ENCODE results near the gene SH3BGRL3. TPM values are rescaled to one million over a fixed set of nuclear protein-coding genes. Genes with fewer than 3 reads are reported as not detected.
"Not testable (repeated sequence)": the region's sequence is repeated elsewhere in the genome, so short reads cannot be mapped to it uniquely, and the experiment has no call there.

SH3BGRL3 gene
- total RNA-seq (43.3 TPM), polyA plus RNA-seq (261 TPM)
- long read RNA-seq, donor 1, transcript SH3BGRL3-201 (3 exons, 1,661 nt), result major isoform, 25 of 27 reads
- long read RNA-seq, donor 1, partial matches to known transcripts, result 0 of 27 reads
- long read RNA-seq, donor 1, other reads (novel, unspliced or antisense), result 0 of 27 reads
- long read RNA-seq, donor 2, transcript SH3BGRL3-201 (3 exons, 1,661 nt), result major isoform, 295 of 323 reads
- long read RNA-seq, donor 2, transcript SH3BGRL3-202 (2 exons, 768 nt), result minor isoform, 18 of 323 reads
- long read RNA-seq, donor 2, partial matches to known transcripts, result 10 of 323 reads
- long read RNA-seq, donor 2, other reads (novel, unspliced or antisense), result 0 of 323 reads
- long read RNA-seq, donor 3, transcript SH3BGRL3-201 (3 exons, 1,661 nt), result major isoform, 212 of 251 reads
- long read RNA-seq, donor 3, transcript SH3BGRL3-202 (2 exons, 768 nt), result minor isoform, 13 of 251 reads
- long read RNA-seq, donor 3, partial matches to known transcripts, result 17 of 251 reads
- long read RNA-seq, donor 3, other reads (novel, unspliced or antisense), result 9 of 251 reads
- long read RNA-seq, donor 4, transcript SH3BGRL3-202 (2 exons, 768 nt), result minor isoform, 8 of 148 reads
- long read RNA-seq, donor 4, transcript SH3BGRL3-201 (3 exons, 1,661 nt), result major isoform, 127 of 148 reads
- long read RNA-seq, donor 4, partial matches to known transcripts, result 13 of 148 reads
- long read RNA-seq, donor 4, other reads (novel, unspliced or antisense), result 0 of 148 reads
- long read RNA-seq, donor 5, transcript SH3BGRL3-202 (2 exons, 768 nt), result minor isoform, 15 of 323 reads
- long read RNA-seq, donor 5, transcript SH3BGRL3-201 (3 exons, 1,661 nt), result major isoform, 278 of 323 reads
- long read RNA-seq, donor 5, partial matches to known transcripts, result 24 of 323 reads
- long read RNA-seq, donor 5, other reads (novel, unspliced or antisense), result 6 of 323 reads
- long read RNA-seq, donor 6, transcript SH3BGRL3-201 (3 exons, 1,661 nt), result major isoform, 144 of 153 reads
- long read RNA-seq, donor 6, partial matches to known transcripts, result 5 of 153 reads
- long read RNA-seq, donor 6, other reads (novel, unspliced or antisense), result 0 of 153 reads
- long read RNA-seq, donor 7, transcript SH3BGRL3-201 (3 exons, 1,661 nt), result major isoform, 221 of 255 reads
- long read RNA-seq, donor 7, transcript SH3BGRL3-202 (2 exons, 768 nt), result minor isoform, 21 of 255 reads
- long read RNA-seq, donor 7, partial matches to known transcripts, result 13 of 255 reads
- long read RNA-seq, donor 7, other reads (novel, unspliced or antisense), result 0 of 255 reads
- long read RNA-seq, donor 8, transcript SH3BGRL3-202 (2 exons, 768 nt), result minor isoform, 5 of 114 reads
- long read RNA-seq, donor 8, transcript SH3BGRL3-201 (3 exons, 1,661 nt), result major isoform, 109 of 114 reads
- long read RNA-seq, donor 8, partial matches to known transcripts, result 0 of 114 reads
- long read RNA-seq, donor 8, other reads (novel, unspliced or antisense), result 0 of 114 reads
- long read RNA-seq, donor 9, transcript SH3BGRL3-202 (2 exons, 768 nt), result minor isoform, 7 of 167 reads
- long read RNA-seq, donor 9, transcript SH3BGRL3-201 (3 exons, 1,661 nt), result major isoform, 136 of 167 reads
- long read RNA-seq, donor 9, partial matches to known transcripts, result 24 of 167 reads
- long read RNA-seq, donor 9, other reads (novel, unspliced or antisense), result 0 of 167 reads
- long read RNA-seq, donor 10, transcript SH3BGRL3-202 (2 exons, 768 nt), result minor isoform, 10 of 216 reads
- long read RNA-seq, donor 10, transcript SH3BGRL3-201 (3 exons, 1,661 nt), result major isoform, 191 of 216 reads
- long read RNA-seq, donor 10, partial matches to known transcripts, result 15 of 216 reads
- long read RNA-seq, donor 10, other reads (novel, unspliced or antisense), result 0 of 216 reads

- Histone ChIP-seq H3K27ac (ENCODE audit: low read depth in 1 of 2, low read length in 1 of 2) (peak within 1 kb of the TSS; percentile 81 to 95), H3K4me3 (ENCODE audit: low read length in 2 of 2) (peak within 1 kb of the TSS; percentile 84 to 87), H3K27me3 (ENCODE audit: control insufficient read depth in 2 of 2, insufficient read depth in 1 of 2, low read length in 1 of 2) (no peaks in the 10 kb centered on the region), H3K9me3 (ENCODE audit: control insufficient read depth in 2 of 2, insufficient read depth in 1 of 2, low read length in 1 of 2) (peaks cover 0 to 3% of the 10 kb centered on the region in 2 donors), H3K36me3 (ENCODE audit: control insufficient read depth in 2 of 2, insufficient read depth in 2 of 2, low read length in 1 of 2) (peaks cover 41 to 70% of the 10 kb centered on the region in 2 donors), H3K4me1 (ENCODE audit: control insufficient read depth in 2 of 2, insufficient read depth in 2 of 2, low read length in 2 of 2) (peaks cover 41 to 91% of the 10 kb centered on the region in 2 donors)
- DNase-seq (ENCODE audit: low read depth in 6 of 9, low spot score in 9 of 9), result peak in 6 of 9 donors; percentile 65 to 91 (median 80)
- WGBS, result 1% methylated on average over 66 of the region's 66 CpGs
Measured at GRCh38 chr1:26279456-26280332, at the start of gene SH3BGRL3. Gene SH3BGRL3, plus strand, starts transcription at chr1:26280086. Its CDS starts 70 bp downstream, at chr1:26280156.

GRCh38 chr1:26230682-26231081 lies 49.2 kb upstream of the SH3BGRL3 start:
- H3K27ac ChIP-seq (ENCODE audit: low read depth in 1 of 2, low read length in 1 of 2); H3K36me3 ChIP-seq (ENCODE audit: control insufficient read depth in 2 of 2, insufficient read depth in 2 of 2, low read length in 1 of 2); H3K4me3 ChIP-seq (ENCODE audit: low read length in 2 of 2); DNase-seq (ENCODE audit: low read depth in 6 of 9, low spot score in 9 of 9); H3K9me3 ChIP-seq (ENCODE audit: control insufficient read depth in 2 of 2, insufficient read depth in 1 of 2, low read length in 1 of 2): not testable (repeated sequence)
- Histone ChIP-seq H3K27me3 (ENCODE audit: control insufficient read depth in 2 of 2, insufficient read depth in 1 of 2, low read length in 1 of 2) (peaks cover 4 to 17% of the 10 kb centered on the region in 2 donors), H3K4me1 (ENCODE audit: control insufficient read depth in 2 of 2, insufficient read depth in 2 of 2, low read length in 2 of 2) (peaks cover 5 to 17% of the 10 kb centered on the region in 2 donors)
- 92% methylated on average over 2 of the region's 2 CpGs for WGBS

GRCh38 chr1:26233903-26234643 lies 45.8 kb upstream of the SH3BGRL3 start, which contains the start of gene CEP85:
Gene CEP85, plus strand, starts transcription at chr1:26234200. Its CDS starts 5,584 bp downstream, at chr1:26239784.
- Histone ChIP-seq H3K4me3 (ENCODE audit: low read length in 2 of 2) (peak within 1 kb of the TSS; percentile 56 to 85), H3K9me3 (ENCODE audit: control insufficient read depth in 2 of 2, insufficient read depth in 1 of 2, low read length in 1 of 2) (peaks cover 0 to 5% of the 10 kb centered on the region in 2 donors), H3K27me3 (ENCODE audit: control insufficient read depth in 2 of 2, insufficient read depth in 1 of 2, low read length in 1 of 2) (no peaks in the 10 kb centered on the region), H3K4me1 (ENCODE audit: control insufficient read depth in 2 of 2, insufficient read depth in 2 of 2, low read length in 2 of 2) (peaks cover 9 to 18% of the 10 kb centered on the region in 2 donors), H3K27ac (ENCODE audit: low read depth in 1 of 2, low read length in 1 of 2) (peak within 1 kb of the TSS; percentile 81 to 95), H3K36me3 (ENCODE audit: control insufficient read depth in 2 of 2, insufficient read depth in 2 of 2, low read length in 1 of 2) (peaks cover 0 to 2% of the 10 kb centered on the region in 2 donors)
- under 1% methylated on average over 73 of the region's 73 CpGs for WGBS
- peak; percentile 95 to 99 (median 96) for DNase-seq (ENCODE audit: low read depth in 6 of 9, low spot score in 9 of 9)

GRCh38 chr1:26234644-26235370 lies 45.1 kb upstream of the SH3BGRL3 start:
- Histone ChIP-seq H3K27me3 (ENCODE audit: control insufficient read depth in 2 of 2, insufficient read depth in 1 of 2, low read length in 1 of 2) (no peaks in the 10 kb centered on the region), H3K27ac (ENCODE audit: low read depth in 1 of 2, low read length in 1 of 2) (peak overlapping the region; percentile 81 to 95), H3K36me3 (ENCODE audit: control insufficient read depth in 2 of 2, insufficient read depth in 2 of 2, low read length in 1 of 2) (peaks cover 0 to 5% of the 10 kb centered on the region in 2 donors), H3K4me3 (ENCODE audit: low read length in 2 of 2) (peak overlapping the region; percentile 56 to 85), H3K4me1 (ENCODE audit: control insufficient read depth in 2 of 2, insufficient read depth in 2 of 2, low read length in 2 of 2) (peaks cover 9 to 18% of the 10 kb centered on the region in 2 donors), H3K9me3 (ENCODE audit: control insufficient read depth in 2 of 2, insufficient read depth in 1 of 2, low read length in 1 of 2) (peaks cover 0 to 5% of the 10 kb centered on the region in 2 donors)
- WGBS, result 3% methylated on average over 30 of the region's 30 CpGs
- DNase-seq (ENCODE audit: low read depth in 6 of 9, low spot score in 9 of 9), result peak in 7 of 9 donors; percentile 13 to 59 (median 37)

DNA sequence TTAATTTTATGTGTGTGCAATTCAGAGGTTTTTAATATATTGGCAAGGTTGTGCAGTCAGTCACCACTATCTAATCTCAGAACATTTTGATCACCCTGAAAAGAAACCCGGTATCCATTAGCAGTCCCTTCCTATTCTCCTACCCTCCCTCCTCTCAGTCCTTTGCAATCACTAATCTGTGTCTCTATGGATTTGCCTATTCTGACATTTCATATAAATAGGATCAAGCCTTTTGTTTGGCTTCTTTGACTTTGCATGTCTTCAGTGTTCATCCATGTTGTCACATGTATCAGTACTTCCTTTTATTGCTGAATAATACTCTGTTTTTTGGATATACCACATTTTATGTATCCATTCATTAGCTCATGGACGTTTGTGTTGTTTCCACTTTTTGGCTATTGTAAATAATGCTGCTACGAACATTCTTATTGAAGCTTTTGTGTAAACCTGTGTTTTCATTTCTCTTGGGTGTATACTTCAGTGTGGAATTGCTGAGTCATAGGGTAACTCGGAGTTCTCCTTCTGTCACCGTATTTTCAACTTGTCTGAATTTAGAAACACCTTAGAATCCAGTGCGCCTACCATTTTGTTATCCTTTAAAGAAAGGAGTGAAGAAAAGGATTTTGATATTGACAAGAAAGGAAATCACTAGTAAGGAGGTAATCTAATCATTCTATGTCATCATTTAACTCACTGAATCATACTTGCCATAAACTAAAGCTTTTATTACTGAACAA lies 42.5 kb upstream of the SH3BGRL3 start:
- Histone ChIP-seq H3K36me3 (ENCODE audit: control insufficient read depth in 2 of 2, insufficient read depth in 2 of 2, low read length in 1 of 2) (peaks cover 4 to 14% of the 10 kb centered on the region in 2 donors), H3K9me3 (ENCODE audit: control insufficient read depth in 2 of 2, insufficient read depth in 1 of 2, low read length in 1 of 2) (peaks cover 0 to 5% of the 10 kb centered on the region in 2 donors), H3K4me3 (ENCODE audit: low read length in 2 of 2) (no peak overlapping the region), H3K27me3 (ENCODE audit: control insufficient read depth in 2 of 2, insufficient read depth in 1 of 2, low read length in 1 of 2) (no peaks in the 10 kb centered on the region), H3K4me1 (ENCODE audit: control insufficient read depth in 2 of 2, insufficient read depth in 2 of 2, low read length in 2 of 2) (peaks cover 9 to 18% of the 10 kb centered on the region in 2 donors), H3K27ac (ENCODE audit: low read depth in 1 of 2, low read length in 1 of 2) (no peak overlapping the region)
- WGBS, result 59% methylated on average over 6 of the region's 6 CpGs
- peak in 1 of 9 donors; percentile 39 for DNase-seq (ENCODE audit: low read depth in 6 of 9, low spot score in 9 of 9)

DNA sequence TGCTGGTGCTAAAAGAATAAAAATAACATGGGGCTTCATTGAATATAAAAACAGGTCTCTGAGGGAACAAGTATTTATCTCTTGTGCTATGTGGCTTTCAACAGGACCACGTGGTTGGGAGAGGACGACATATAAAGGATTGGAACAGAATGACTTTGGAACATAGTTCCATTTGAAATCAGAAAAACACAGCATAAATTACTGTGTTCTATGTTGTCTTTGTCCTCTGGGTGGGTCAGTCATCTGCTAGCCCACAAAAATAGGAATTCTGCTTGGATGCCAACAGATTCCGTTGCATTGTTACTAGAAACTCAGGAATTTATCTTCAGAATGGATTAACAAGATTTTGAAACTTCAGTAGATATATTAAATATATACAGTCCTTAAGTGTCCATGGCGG lies 40.0 kb upstream of the SH3BGRL3 start:
- DNase-seq (ENCODE audit: low read depth in 6 of 9, low spot score in 9 of 9), result no peak
- H3K4me1 ChIP-seq (ENCODE audit: control insufficient read depth in 2 of 2, insufficient read depth in 2 of 2, low read length in 2 of 2), result peaks cover 8 to 11% of the 10 kb centered on the region in 2 donors
- WGBS, result 99% methylated on average over 4 of the region's 4 CpGs
- no peaks in the 10 kb centered on the region for H3K27me3 ChIP-seq (ENCODE audit: control insufficient read depth in 2 of 2, insufficient read depth in 1 of 2, low read length in 1 of 2)
- no peak overlapping the region for H3K27ac ChIP-seq (ENCODE audit: low read depth in 1 of 2, low read length in 1 of 2)
- H3K4me3 ChIP-seq (ENCODE audit: low read length in 2 of 2), result no peak overlapping the region
- peaks cover 14 to 33% of the 10 kb centered on the region in 2 donors for H3K36me3 ChIP-seq (ENCODE audit: control insufficient read depth in 2 of 2, insufficient read depth in 2 of 2, low read length in 1 of 2)
- H3K9me3 ChIP-seq (ENCODE audit: control insufficient read depth in 2 of 2, insufficient read depth in 1 of 2, low read length in 1 of 2), result no peaks in the 10 kb centered on the region

Measured in thymus (tissue), 14 donors.